ENCODE data around the gene SSNA1.
A peak's percentile ranks its signal among the peaks of the same experiment; 100 is the strongest.

Gene SSNA1

DNA sequence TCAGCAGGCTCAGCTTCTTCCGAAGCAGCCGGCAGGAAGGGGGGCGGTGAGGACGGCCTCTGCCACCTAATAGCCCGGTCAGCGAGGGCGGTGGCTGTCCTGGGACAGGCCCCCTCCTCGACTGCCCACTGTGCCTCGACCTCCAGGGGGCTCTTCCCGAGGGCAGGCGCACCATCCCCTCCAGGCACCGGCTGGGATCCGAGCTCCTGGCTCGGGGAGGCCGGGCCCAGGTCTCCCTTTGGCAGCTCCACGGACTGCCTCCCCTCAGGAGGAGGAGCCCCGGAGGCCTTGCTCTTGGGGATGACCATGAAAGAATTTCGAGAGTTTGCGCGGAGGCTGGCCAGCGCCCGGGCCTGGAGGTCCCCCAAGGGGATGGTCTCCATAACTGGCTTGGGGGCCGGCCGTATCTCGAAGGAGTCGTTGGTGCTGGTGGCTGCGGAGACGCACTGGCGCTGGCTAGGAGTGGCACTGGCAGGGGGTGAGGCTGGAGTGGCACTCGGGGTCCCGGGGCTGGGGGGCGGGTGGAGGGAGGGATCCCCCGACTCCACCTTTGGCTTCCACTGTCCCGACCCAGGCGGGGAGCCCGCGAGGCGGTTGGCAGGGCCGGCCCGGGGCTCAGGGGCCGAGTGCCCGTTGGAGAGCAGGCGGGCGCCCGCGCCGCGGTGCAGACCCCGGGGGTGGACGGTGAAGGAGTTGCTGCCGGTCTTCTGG lies 11.1 kb downstream of the SSNA1 start:
- ChIA-PET CTCF (interaction anchor here (1.2 to 3.3 kb wide), 3 partner anchors 11 to 37 kb away, joined by 3 to 22 read pairs (median 5); partner anchors contain the start of genes ANAPC2 and SSNA1), POLR2A (interaction anchor here (0.5 to 3.4 kb wide), 6 partner anchors 11 to 70 kb away, joined by 3 to 34 read pairs (median 6); partner anchors contain the start of genes ANAPC2, SSNA1 and TUBB4B)
- Histone ChIP-seq H3K27ac (ENCODE audit: extremely low read depth, low read depth, low read length) (no peak overlapping the region), H3K9me3 (ENCODE audit: control insufficient read depth, insufficient read depth, low read depth, low read length) (no peaks in the 10 kb centered on the region), H3K4me3 (ENCODE audit: low read depth, low read length) (peak overlapping the region; percentile 34), H3K36me3 (ENCODE audit: control insufficient read depth in 2 of 2, insufficient read depth in 1 of 2, low read length in 2 of 2) (peaks cover 0 to 3% of the 10 kb centered on the region in 2 experiments; a peak in 1 of 3 replicates), H3K4me1 (ENCODE audit: control insufficient read depth, insufficient read depth, low read length) (peaks cover 7% of the 10 kb centered on the region)
- TF ChIP-seq, protein P1, sequence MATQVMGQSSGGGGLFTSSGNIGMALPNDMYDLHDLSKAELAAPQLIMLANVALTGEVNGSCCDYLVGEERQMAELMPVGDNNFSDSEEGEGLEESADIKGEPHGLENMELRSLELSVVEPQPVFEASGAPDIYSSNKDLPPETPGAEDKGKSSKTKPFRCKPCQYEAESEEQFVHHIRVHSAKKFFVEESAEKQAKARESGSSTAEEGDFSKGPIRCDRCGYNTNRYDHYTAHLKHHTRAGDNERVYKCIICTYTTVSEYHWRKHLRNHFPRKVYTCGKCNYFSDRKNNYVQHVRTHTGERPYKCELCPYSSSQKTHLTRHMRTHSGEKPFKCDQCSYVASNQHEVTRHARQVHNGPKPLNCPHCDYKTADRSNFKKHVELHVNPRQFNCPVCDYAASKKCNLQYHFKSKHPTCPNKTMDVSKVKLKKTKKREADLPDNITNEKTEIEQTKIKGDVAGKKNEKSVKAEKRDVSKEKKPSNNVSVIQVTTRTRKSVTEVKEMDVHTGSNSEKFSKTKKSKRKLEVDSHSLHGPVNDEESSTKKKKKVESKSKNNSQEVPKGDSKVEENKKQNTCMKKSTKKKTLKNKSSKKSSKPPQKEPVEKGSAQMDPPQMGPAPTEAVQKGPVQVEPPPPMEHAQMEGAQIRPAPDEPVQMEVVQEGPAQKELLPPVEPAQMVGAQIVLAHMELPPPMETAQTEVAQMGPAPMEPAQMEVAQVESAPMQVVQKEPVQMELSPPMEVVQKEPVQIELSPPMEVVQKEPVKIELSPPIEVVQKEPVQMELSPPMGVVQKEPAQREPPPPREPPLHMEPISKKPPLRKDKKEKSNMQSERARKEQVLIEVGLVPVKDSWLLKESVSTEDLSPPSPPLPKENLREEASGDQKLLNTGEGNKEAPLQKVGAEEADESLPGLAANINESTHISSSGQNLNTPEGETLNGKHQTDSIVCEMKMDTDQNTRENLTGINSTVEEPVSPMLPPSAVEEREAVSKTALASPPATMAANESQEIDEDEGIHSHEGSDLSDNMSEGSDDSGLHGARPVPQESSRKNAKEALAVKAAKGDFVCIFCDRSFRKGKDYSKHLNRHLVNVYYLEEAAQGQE (tag by site-specific recombination; IDR thresholded peaks at IDR 0.05), result 0 out of 2 replicates have a peak, but pooled peaks have one; percentile 28
- peak; percentile 32; the same call in 1 of the 2 replicates for TF ChIP-seq GLIS2 (tag by site-specific recombination; IDR thresholded peaks at IDR 0.05)
- TF ChIP-seq, protein P2, sequence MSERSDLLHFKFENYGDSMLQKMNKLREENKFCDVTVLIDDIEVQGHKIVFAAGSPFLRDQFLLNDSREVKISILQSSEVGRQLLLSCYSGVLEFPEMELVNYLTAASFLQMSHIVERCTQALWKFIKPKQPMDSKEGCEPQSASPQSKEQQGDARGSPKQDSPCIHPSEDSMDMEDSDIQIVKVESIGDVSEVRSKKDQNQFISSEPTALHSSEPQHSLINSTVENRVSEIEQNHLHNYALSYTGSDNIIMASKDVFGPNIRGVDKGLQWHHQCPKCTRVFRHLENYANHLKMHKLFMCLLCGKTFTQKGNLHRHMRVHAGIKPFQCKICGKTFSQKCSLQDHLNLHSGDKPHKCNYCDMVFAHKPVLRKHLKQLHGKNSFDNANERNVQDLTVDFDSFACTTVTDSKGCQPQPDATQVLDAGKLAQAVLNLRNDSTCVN (tag by site-specific recombination; optimal IDR thresholded peaks at IDR 0.05), result peak; percentile 24
- no peak for TF ChIP-seq ZNF610 (tag by site-specific recombination; IDR thresholded peaks at IDR 0.05; ENCODE audit: borderline replicate concordance)
- 0 out of 2 replicates have a peak, but pooled peaks have one; percentile 41 for TF ChIP-seq ZNF394 (tag by site-specific recombination; IDR thresholded peaks at IDR 0.05; ENCODE audit: borderline replicate concordance)
- no peak for TF ChIP-seq WT1 (tag by site-specific recombination; IDR thresholded peaks at IDR 0.05)
- TF ChIP-seq TRIM28 (IDR thresholded peaks at IDR 0.05; ENCODE audit: borderline replicate concordance, low read length), result no peak
- peak; percentile 69 for TF ChIP-seq SP2 (tag by site-specific recombination; IDR thresholded peaks at IDR 0.05)
- peak; percentile 80 for TF ChIP-seq ZNF341 (tag by site-specific recombination; IDR thresholded peaks at IDR 0.05; ENCODE audit: low read depth)
- TF ChIP-seq ZNF513 (tag by site-specific recombination; IDR thresholded peaks at IDR 0.05), result no peak
- no peak for TF ChIP-seq ZNF501 (tag by site-specific recombination; IDR thresholded peaks at IDR 0.05)
- 0 out of 2 replicates have a peak, but pooled peaks have one; percentile 18 for TF ChIP-seq IKZF3 (tag by site-specific recombination; IDR thresholded peaks at IDR 0.05)
- no peak for TF ChIP-seq ZNF133 (tag by site-specific recombination; IDR thresholded peaks at IDR 0.05)
- 0 out of 2 replicates have a peak, but pooled peaks have one; percentile 26 for TF ChIP-seq SP3 (tag by site-specific recombination; IDR thresholded peaks at IDR 0.05)
- TF ChIP-seq, protein P3, sequence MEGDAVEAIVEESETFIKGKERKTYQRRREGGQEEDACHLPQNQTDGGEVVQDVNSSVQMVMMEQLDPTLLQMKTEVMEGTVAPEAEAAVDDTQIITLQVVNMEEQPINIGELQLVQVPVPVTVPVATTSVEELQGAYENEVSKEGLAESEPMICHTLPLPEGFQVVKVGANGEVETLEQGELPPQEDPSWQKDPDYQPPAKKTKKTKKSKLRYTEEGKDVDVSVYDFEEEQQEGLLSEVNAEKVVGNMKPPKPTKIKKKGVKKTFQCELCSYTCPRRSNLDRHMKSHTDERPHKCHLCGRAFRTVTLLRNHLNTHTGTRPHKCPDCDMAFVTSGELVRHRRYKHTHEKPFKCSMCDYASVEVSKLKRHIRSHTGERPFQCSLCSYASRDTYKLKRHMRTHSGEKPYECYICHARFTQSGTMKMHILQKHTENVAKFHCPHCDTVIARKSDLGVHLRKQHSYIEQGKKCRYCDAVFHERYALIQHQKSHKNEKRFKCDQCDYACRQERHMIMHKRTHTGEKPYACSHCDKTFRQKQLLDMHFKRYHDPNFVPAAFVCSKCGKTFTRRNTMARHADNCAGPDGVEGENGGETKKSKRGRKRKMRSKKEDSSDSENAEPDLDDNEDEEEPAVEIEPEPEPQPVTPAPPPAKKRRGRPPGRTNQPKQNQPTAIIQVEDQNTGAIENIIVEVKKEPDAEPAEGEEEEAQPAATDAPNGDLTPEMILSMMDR (tag by site-specific recombination; IDR thresholded peaks at IDR 0.05), result peak; percentile 20; the same call in 1 of the 2 replicates
- no peak for TF ChIP-seq ZNF423 (tag by site-specific recombination; IDR thresholded peaks at IDR 0.05)

Data from HEK293 (cell line).